ENCODE results near the gene ARHGEF39. TPM values are rescaled to one million over a fixed set of nuclear protein-coding genes. Genes with fewer than 3 reads are reported as not detected.

Gene ARHGEF39
- 9.9 and 10.8 TPM in 2 replicates for total RNA-seq (2013; cell fraction: nucleolus; rRNA removed)
- total RNA-seq (2014; rRNA removed) (6.6 and 7.6 TPM in 2 replicates), total RNA-seq (2014; rRNA removed; fragmentation: Illumina TruSeq; extraction: Trizol) (8.0 and 8.2 TPM in 2 replicates), total RNA-seq (2021) (12.4 and 14.1 TPM in 2 replicates), polyA plus RNA-seq (2011; rRNA removed) (10.8 and 12.3 TPM in 2 replicates), polyA plus RNA-seq (2014; fragmentation: Illumina TruSeq; extraction: Trizol) (12.4 and 15.2 TPM in 2 replicates), polyA plus RNA-seq (2014; fragmentation: Nextera tagmentation; extraction: Ambion mirVana) (1 to 10 TPM; 2.0 to 5.0 TPM), polyA plus RNA-seq (2014; rRNA removed) (14.8 TPM in 2 replicates), polyA plus RNA-seq (2016; fragmentation: Nextera tagmentation; extraction: Ambion mirVana) (10 to 100 TPM; 25.3 to 28.9 TPM), polyA minus RNA-seq (2011; rRNA and poly(A)+ RNA removed) (14.3 and 15.0 TPM in 2 replicates), Bru-seq, nascent RNA (percentile 59 among the genes with signal in this experiment), BruChase-seq, experiment 1, labeled RNA remaining after a 6-hour chase (percentile 50 among the genes with signal in this experiment), BruChase-seq, experiment 2, labeled RNA remaining after a 2-hour chase (percentile 47 among the genes with signal in this experiment)
- polyA plus RNA-seq (2011; ENCODE audit: low read depth): 16.4 TPM
- 13.5 and 13.9 TPM in 2 replicates for polyA plus RNA-seq (2011; cell fraction: cytosol; rRNA removed)
- polyA plus RNA-seq (2011; cell fraction: nucleus; rRNA removed): 25.2 and 38.3 TPM in 2 replicates
- polyA plus RNA-seq (2012): 4.5 and 7.6 TPM in 2 replicates
- polyA minus RNA-seq (2011; cell fraction: cytosol; rRNA and poly(A)+ RNA removed): 5.8 and 6.3 TPM in 2 replicates
- 27.9 and 30.0 TPM in 2 replicates for polyA minus RNA-seq (2011; cell fraction: nucleus; rRNA and poly(A)+ RNA removed)
- long read RNA-seq, experiment 1, transcript ARHGEF39-201 (9 exons, 3,769 nt): major isoform, 7 of 16 reads
- long read RNA-seq, experiment 1, partial matches to known transcripts: 1 of 16 reads
- long read RNA-seq, experiment 1, other reads (novel, unspliced or antisense): 8 of 16 reads
- long read RNA-seq, experiment 2, transcript ARHGEF39-201 (9 exons, 3,769 nt): major isoform, 18 of 26 reads
- long read RNA-seq, experiment 2, partial matches to known transcripts: 1 of 26 reads
- long read RNA-seq, experiment 2, other reads (novel, unspliced or antisense): 6 of 26 reads

- ATAC-seq (peak; percentile 92), FAIRE-seq (no peak), DNase-seq (ENCODE audit: low read depth, low spot score) (no peak)
- H3K4me1 ChIP-seq (ENCODE audit: control insufficient read depth, insufficient read depth, low read length): peaks cover 33% of the 10 kb centered on the region
- in situ Hi-C loops (cut with MboI) (loop anchor here (5.0 kb wide), 1 partner anchor 58 kb away; no protein-coding TSS in a partner anchor), intact Hi-C loops (cut with micrococcal nuclease; ENCODE audit: unreplicated experiment) (no loop called here)
- 6% methylated on average over 56 of the region's 58 CpGs for WGBS (ENCODE audit: insufficient coverage, insufficient replicate concordance, low lambda C conversion rate, missing lambda C conversion rate)
- peak within 1 kb of the TSS; percentile 85 for H3K27ac ChIP-seq (ENCODE audit: control insufficient read depth, insufficient read depth)
- peak within 1 kb of the TSS; percentile 75 for H2AFZ ChIP-seq (ENCODE audit: control insufficient read depth, low read depth, low read length)
- SMC1A ChIA-PET (ENCODE audit: uncharacterized antibody, unreplicated experiment): interaction anchor here (0.7 to 12.5 kb wide), 22 partner anchors 10 to 217 kb away, joined by 3 to 145 read pairs (median 3); partner anchors contain the start of genes CREB3, HINT2 and TLN1
- H3K4me3 ChIP-seq: peak within 1 kb of the TSS; percentile 79
- H3K36me3 ChIP-seq (ENCODE audit: control insufficient read depth in 2 of 2, insufficient read depth in 2 of 2, low read length in 1 of 2): peaks cover 6 to 9% of the 10 kb centered on the region in 2 experiments; a peak in 3 of 4 replicates
- POLR2A ChIA-PET: interaction anchor here (0.6 to 10.9 kb wide), 13 partner anchors 9 to 592 kb away, joined by 3 to 163 read pairs (median 6); partner anchors contain the start of genes CREB3, GBA2, HINT2 and RGP1
- peak within 1 kb of the TSS; percentile 81 for H3K9ac ChIP-seq (ENCODE audit: control insufficient read depth, insufficient read depth, low read length)
- H3K27me3 ChIP-seq (replicated peaks in 1 of 2; ENCODE audit: control insufficient read depth in 2 of 2, insufficient read depth in 2 of 2, low read length in 1 of 2): no peaks in the 10 kb centered on the region
- RAD21 ChIA-PET (ENCODE audit: unreplicated experiment): interaction anchor here (0.5 to 9.7 kb wide), 16 partner anchors 11 to 161 kb away, joined by 3 to 95 read pairs (median 4); partner anchors contain the start of genes CREB3, SIT1, TLN1 and TPM2
- no peaks in the 10 kb centered on the region for H4K20me1 ChIP-seq (ENCODE audit: control insufficient read depth, insufficient read depth)
- no peaks in the 10 kb centered on the region for H3K9me3 ChIP-seq (replicated peaks; ENCODE audit: control insufficient read depth, insufficient read depth, low read length)
- CTCF ChIA-PET: interaction anchor here (0.5 to 13.5 kb wide), 22 partner anchors 9 to 585 kb away, joined by 3 to 227 read pairs (median 4); partner anchors contain the start of genes CREB3, GBA2, RGP1 and SIT1
- TSS peak; percentile 70 for BruUV-seq (replicated peaks)
- H3K79me2 ChIP-seq (ENCODE audit: control insufficient read depth, insufficient read depth, low read length): peaks cover 29% of the 10 kb centered on the region
- peak within 1 kb of the TSS; percentile 82 for H3K4me2 ChIP-seq (ENCODE audit: control insufficient read depth, insufficient read depth)
- no peak for TF ChIP-seq ZNF217 (IDR thresholded peaks at IDR 0.05)
- TF ChIP-seq SKIL (IDR thresholded peaks at IDR 0.05; ENCODE audit: low read depth, poor library complexity, severe bottlenecking): no peak
- no peak for TF ChIP-seq MLLT1 (IDR thresholded peaks at IDR 0.05)
- no peak; the same call in 2 of the 3 replicates for TF ChIP-seq POU2F2 (IDR thresholded peaks at IDR 0.05; ENCODE audit: borderline replicate concordance, low read depth, low read length)
- peak; percentile 82 for TF ChIP-seq MXI1 (IDR thresholded peaks at IDR 0.05; ENCODE audit: low read depth, low read length)
- no peak for TF ChIP-seq HCFC1 (IDR thresholded peaks at IDR 0.05; ENCODE audit: low read length)
- TF ChIP-seq EED (IDR thresholded peaks at IDR 0.05; ENCODE audit: low read depth): peak; percentile 56
- TF ChIP-seq E2F8 (IDR thresholded peaks at IDR 0.05; ENCODE audit: low read depth, partially characterized antibody): no peak
- TF ChIP-seq MEF2A (IDR thresholded peaks at IDR 0.05; ENCODE audit: insufficient read depth, low read depth, low read length): no peak
These were observed at the start of gene ARHGEF39 for GRCh38 chr9:35664531-35665470. TSS of gene ARHGEF39 (minus strand) at chr9:35665195. CDS start at chr9:35665169, 26 bp downstream.
